Esophagus muscularis mucosa (tissue), 4 donors: ENCODE measurements around the gene FRMD1. TPM values are rescaled to one million over a fixed set of nuclear protein-coding genes. Genes with fewer than 3 reads are reported as not detected.
A peak's percentile ranks its signal among the peaks of the same experiment; 100 is the strongest.

Experiments
- DNase-seq: peaks from one replicate; pipeline ENCODE4 v3.0.0-alpha.2; 2017; ENCODE audit errors: extremely low spot score
- H3K27ac ChIP-seq, 4 donors: fragments of 200-600 bp; sonication (generic); replicated peaks in 1 of 4; 1 replicate in 3 of 4; 2 replicates in 1 of 4; pipeline ENCODE4 v1.5.1; 2016 to 2019; ENCODE audit warnings: mild to moderate bottlenecking in 1 of 4
- H3K27me3 ChIP-seq, 4 donors: fragments of 200-600 bp; sonication (generic); one replicate each; pipeline versions ENCODE4 v1.5.1 to v1.6.0; 2016 to 2019
- H3K36me3 ChIP-seq, 4 donors: fragments of 200-600 bp; sonication (generic); one replicate each; pipeline ENCODE4 v1.5.1; 2016 to 2019
- H3K4me1 ChIP-seq, 4 donors: fragments of 200-600 bp; sonication (generic); one replicate each; pipeline ENCODE4 v1.5.1; 2016 to 2019
- H3K4me3 ChIP-seq, 4 donors: fragments of 200-600 bp; sonication (generic); 1 replicate in 2 of 4; 2 replicates in 2 of 4; pipeline ENCODE4 v1.5.1; 2016 to 2019; ENCODE audit warnings: mild to moderate bottlenecking in 4 of 4, moderate library complexity in 1 of 4
- H3K9me3 ChIP-seq, 4 donors: fragments of 200-600 bp; sonication (generic); 1 replicate in 3 of 4; 2 replicates in 1 of 4; pipeline ENCODE4 v1.5.1; 2016 to 2019
- EP300 ChIP-seq: sonication (generic); formaldehyde crosslinking; IDR thresholded peaks from one replicate; pipeline ENCODE4 v1.6.1; 2017; ENCODE audit warnings: antibody characterized with exemption
- POLR2A ChIP-seq: fragments of 450-650 bp; IDR thresholded peaks from one replicate; pipeline ENCODE4 v1.6.1; 2017; ENCODE audit warnings: antibody characterized with exemption, moderate library complexity, mild to moderate bottlenecking, low read depth
- POLR2AphosphoS5 ChIP-seq, 2 donors: sonication (generic); formaldehyde crosslinking; IDR thresholded peaks; one replicate each; pipeline ENCODE4 v1.6.1; 2017; ENCODE audit warnings: antibody characterized with exemption in 2 of 2
- WGBS: methylation state at CpG from one replicate; pipeline ENCODE4 v1.1.5; 2018; 5-methylcytosine and 5-hydroxymethylcytosine counted together
- intact Hi-C: fragments of 100-400 bp; cut with DNase I; formaldehyde crosslinking; loops from one replicate; pipeline ENCODE4 v1.15.1; 2023
- total RNA-seq, 4 donors: library from RNA; depleted of rRNA; stranded (reverse); fragments of >200 nt; gene quantifications; one replicate each; pipeline versions ENCODE4 v1.1.0 to v1.2.1, GENCODE V29; 2016
- TF ChIP-seq, protein P1 (sequence below), 3 experiments: fragments of 200-600 bp in 2 of 3; fragments of 450-650 bp in 1 of 3; sonication (generic) in 2 of 3; IDR thresholded peaks; one replicate each; pipeline ENCODE4 v1.5.1; 2017 to 2019; ENCODE audit warnings: antibody characterized with exemption in 3 of 3, mild to moderate bottlenecking in 2 of 3, moderate library complexity in 1 of 3

Gene FRMD1
- under 1 TPM in 1 of 4 donors, not detected in 3; 0.17 TPM for total RNA-seq

DNA sequence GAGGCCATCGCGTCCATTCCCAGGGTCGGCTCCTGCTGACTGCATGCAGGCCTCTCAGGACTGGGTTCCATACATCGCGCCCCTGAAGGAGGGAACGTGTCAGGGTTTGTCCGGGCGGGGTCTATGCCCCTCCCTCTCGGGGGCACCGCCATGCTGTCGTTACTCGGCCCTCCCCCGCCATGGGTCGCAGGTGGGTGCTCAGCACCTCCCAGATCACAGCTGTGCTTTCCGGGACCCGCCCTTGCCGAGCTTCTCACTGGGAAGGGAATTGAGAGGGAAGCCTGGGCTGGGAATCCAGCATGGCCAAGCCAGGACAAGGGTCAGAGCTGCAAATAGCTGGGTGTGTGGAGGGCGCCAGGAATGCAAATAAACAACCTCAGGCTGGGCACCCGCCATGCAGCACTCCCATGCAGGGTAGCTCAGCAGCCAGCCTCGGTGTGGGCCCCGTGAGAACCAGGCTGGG is at the start of gene FRMD1:
Gene FRMD1 (minus strand): TSS at position 270 of the 463 bp plus-strand sequence. CDS start 118 bp downstream, at position 152.
- intact Hi-C loops: no loop called here
- peaks cover 0 to 5% (median 0%) of the 10 kb centered on the region in 4 donors for H3K27me3 ChIP-seq
- peaks cover 0 to 7% (median 0%) of the 10 kb centered on the region in 4 donors for H3K4me1 ChIP-seq
- H3K4me3 ChIP-seq: no peak within 1 kb of the TSS
- DNase-seq: no peak
- TF ChIP-seq POLR2AphosphoS5 (IDR thresholded peaks at IDR 0.05): no peak
- TF ChIP-seq EP300: no peak
- TF ChIP-seq POLR2A: no peak
- TF ChIP-seq, protein P1, sequence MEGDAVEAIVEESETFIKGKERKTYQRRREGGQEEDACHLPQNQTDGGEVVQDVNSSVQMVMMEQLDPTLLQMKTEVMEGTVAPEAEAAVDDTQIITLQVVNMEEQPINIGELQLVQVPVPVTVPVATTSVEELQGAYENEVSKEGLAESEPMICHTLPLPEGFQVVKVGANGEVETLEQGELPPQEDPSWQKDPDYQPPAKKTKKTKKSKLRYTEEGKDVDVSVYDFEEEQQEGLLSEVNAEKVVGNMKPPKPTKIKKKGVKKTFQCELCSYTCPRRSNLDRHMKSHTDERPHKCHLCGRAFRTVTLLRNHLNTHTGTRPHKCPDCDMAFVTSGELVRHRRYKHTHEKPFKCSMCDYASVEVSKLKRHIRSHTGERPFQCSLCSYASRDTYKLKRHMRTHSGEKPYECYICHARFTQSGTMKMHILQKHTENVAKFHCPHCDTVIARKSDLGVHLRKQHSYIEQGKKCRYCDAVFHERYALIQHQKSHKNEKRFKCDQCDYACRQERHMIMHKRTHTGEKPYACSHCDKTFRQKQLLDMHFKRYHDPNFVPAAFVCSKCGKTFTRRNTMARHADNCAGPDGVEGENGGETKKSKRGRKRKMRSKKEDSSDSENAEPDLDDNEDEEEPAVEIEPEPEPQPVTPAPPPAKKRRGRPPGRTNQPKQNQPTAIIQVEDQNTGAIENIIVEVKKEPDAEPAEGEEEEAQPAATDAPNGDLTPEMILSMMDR (IDR thresholded peaks at IDR 0.05): no peak
- H3K36me3 ChIP-seq: no peaks in the 10 kb centered on the region
- H3K9me3 ChIP-seq: no peaks in the 10 kb centered on the region
- WGBS: 86% methylated on average over 20 of the region's 21 CpGs
- no peak within 1 kb of the TSS for H3K27ac ChIP-seq

DNA sequence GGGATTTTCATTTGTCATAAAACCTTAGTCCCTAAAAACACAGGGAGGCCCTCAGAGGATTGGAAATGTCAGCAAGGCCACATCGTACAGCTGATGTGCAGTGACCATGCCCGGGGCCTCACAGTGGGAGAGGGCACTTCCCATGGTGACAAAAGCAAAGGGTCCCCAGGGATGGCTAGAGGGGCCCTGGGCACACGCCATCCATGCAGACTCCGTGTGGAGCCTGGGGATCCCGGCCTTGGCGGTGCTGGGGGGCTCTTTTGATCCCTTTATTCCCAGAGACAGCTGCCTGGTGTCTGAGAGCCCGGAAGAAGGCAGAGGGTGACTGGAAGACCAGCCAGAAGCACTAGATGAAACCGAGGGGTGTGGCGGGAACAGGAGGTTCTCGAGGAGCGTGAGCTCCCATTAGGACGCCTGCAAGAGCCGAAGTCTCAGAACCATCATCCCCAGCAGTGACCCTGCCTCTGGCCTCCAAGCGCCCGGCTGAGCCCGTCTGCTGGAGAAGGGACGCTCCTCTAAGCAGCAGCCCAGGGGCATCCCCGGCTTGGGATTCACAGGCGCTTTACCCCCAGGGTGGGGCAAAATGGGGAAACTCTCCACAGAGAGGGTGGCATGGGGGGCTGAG is 49.1 kb upstream of the FRMD1 start:
- DNase-seq: peak; percentile 74
- intact Hi-C loops: no loop called here

DNA sequence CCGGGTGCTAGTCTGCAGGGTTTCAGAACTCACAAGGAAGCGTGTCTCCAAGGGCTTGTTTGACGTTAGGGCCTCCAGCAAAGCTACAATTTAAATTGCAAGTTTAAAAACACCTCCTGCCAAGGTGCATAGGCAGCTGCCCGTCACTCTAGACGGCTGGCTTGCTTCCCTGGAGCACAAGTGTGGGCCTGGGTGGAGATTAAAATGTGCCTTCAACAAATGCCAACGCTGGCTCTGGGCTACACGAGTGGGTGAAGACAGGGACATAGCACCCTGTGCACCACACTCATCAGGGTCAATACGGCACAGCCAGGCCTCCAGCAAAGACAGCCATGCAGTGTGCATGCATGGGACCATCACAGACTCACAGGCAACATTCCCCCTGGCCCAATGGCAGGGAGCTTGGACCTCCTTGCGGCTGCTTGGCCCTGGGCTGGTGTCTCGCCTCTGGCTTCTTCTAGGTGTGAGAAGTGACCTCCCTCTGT is 48.4 kb upstream of the FRMD1 start:
- no peaks in the 10 kb centered on the region for H3K9me3 ChIP-seq
- no peaks in the 10 kb centered on the region for H3K36me3 ChIP-seq
- no peaks in the 10 kb centered on the region for H3K27me3 ChIP-seq
- intact Hi-C loops: no loop called here
- no peak overlapping the region for H3K4me3 ChIP-seq
- TF ChIP-seq, protein P1 (IDR thresholded peaks at IDR 0.05): no peak
- TF ChIP-seq POLR2A: no peak
- TF ChIP-seq EP300: no peak
- TF ChIP-seq POLR2AphosphoS5 (IDR thresholded peaks at IDR 0.05): no peak
- H3K4me1 ChIP-seq: peaks cover under 1 to 6% (median 2%) of the 10 kb centered on the region in 4 donors
- peak; percentile 86 for DNase-seq
- no peak overlapping the region for H3K27ac ChIP-seq
- 93% methylated on average over 8 of the region's 10 CpGs for WGBS

More for the DNA sequence above, 49.1 kb upstream of the FRMD1 start:
- Histone ChIP-seq H3K27me3 (no peaks in the 10 kb centered on the region), H3K9me3 (no peaks in the 10 kb centered on the region), H3K36me3 (no peaks in the 10 kb centered on the region), H3K27ac (no peak overlapping the region), H3K4me3 (no peak overlapping the region), H3K4me1 (peaks cover 5 to 12% (median 9%) of the 10 kb centered on the region in 4 donors)
- WGBS: 92% methylated on average over 14 of the region's 19 CpGs
- TF ChIP-seq EP300: no peak
- no peak for TF ChIP-seq POLR2AphosphoS5 (IDR thresholded peaks at IDR 0.05)
- TF ChIP-seq, protein P1 (IDR thresholded peaks at IDR 0.05): no peak

DNA sequence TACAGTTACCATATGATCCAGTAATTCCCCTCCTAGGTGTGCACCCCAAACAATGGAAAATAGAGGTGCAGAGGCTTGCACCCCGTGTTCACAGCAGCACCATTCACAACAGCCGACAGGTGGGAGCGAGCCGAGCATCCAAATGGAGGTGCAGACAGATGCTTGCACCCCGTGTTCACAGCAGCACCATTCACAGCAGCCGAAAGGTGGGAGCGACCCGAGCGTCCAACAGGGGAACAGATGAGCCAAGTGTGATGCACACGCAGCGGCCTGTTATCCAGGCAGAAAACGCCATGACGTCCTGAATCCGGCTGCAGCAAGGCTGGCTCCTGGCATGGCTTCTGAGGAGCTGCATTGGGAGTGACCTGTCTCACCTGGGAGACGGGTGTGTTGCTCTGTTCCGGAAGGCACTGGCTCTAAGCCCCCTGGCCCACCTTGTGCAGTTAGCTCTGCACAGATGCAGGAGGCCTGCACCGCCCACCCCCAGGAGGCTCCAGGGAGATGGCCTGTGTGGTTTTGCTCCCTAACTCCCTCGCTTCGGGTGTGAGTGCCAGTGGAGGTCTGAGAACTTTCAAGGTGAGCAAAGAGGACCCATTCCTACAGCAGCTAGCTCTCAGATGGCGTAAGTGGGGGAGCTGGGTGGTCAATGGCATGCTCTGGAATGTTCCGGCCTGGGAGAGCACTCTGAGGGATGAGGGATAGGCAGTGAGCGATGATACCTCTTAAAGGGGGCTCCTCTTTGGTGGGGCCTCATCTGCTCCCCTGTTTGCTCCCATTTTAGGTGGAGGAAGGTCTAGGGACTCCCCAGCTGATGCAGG is 47.8 kb upstream of the FRMD1 start:
- Histone ChIP-seq H3K36me3 (no peaks in the 10 kb centered on the region), H3K4me3 (no peak overlapping the region), H3K4me1 (no peaks in the 10 kb centered on the region), H3K27ac (no peak overlapping the region), H3K27me3 (no peaks in the 10 kb centered on the region), H3K9me3 (no peaks in the 10 kb centered on the region)
- DNase-seq: peak; percentile 81
- WGBS: 91% methylated on average over 22 of the region's 22 CpGs
- TF ChIP-seq, protein P1 (IDR thresholded peaks at IDR 0.05): no peak
- TF ChIP-seq POLR2A: no peak
- no peak for TF ChIP-seq EP300
- TF ChIP-seq POLR2AphosphoS5 (IDR thresholded peaks at IDR 0.05): no peak
- intact Hi-C loops: no loop called here
